SK-N-MC (cell line): Measurements from ENCODE around the gene NELFCD.

ENCODE experiments used
- EZH2 ChIP-seq: fragments of 200-600 bp; sonication (generic); IDR thresholded peaks from one replicate; pipeline ENCODE4 v1.6.1; 2017; ENCODE audit warnings: antibody characterized with exemption
- POLR2AphosphoS5 ChIP-seq: IDR thresholded peaks from 2 replicates; pipeline ENCODE4 v1.6.1; 2012; ENCODE audit warnings: mild to moderate bottlenecking, low read depth, low read length, borderline replicate concordance

GRCh38 chr20:59008715-59009336 lies 27.8 kb downstream of the NELFCD start:
- no peak for TF ChIP-seq EZH2
- no peak for TF ChIP-seq POLR2AphosphoS5
